IMR-90 (cell line): ENCODE measurements around the gene VAV1. TPM values are rescaled to one million over a fixed set of nuclear protein-coding genes. Genes with fewer than 3 reads are reported as not detected.

ENCODE experiments used
- ATAC-seq: fragments of 200-7000 bp; cut with Tn5 transposase; 2 replicates; pipeline ENCODE4 v1.9.1; 2020; ENCODE audit warnings: low read depth, mild to moderate bottlenecking, moderate library complexity
- BruUV-seq: library from RNA; stranded (reverse); fragments of 400-500 nt; replicated peaks from 2 replicates; lab custom pipeline; 2021; lab: Mats Ljungman, UMichigan
- CTCF ChIA-PET: fragments of 300-600 bp; formaldehyde crosslinking; extraction: SDS; loops from one replicate; lab custom pipeline; 2021; ENCODE audit warnings: antibody characterized with exemption; lab: Yijun Ruan, JAX
- POLR2A ChIA-PET: fragments of 300-600 bp; sonication (Branson Sonifier 250); formaldehyde crosslinking; loops from one replicate; lab custom pipeline; 2022; ENCODE audit warnings: antibody characterized with exemption; ENCODE audit not compliant: unreplicated experiment; lab: Charles Lee
- DNase-seq: peaks from one replicate; pipeline ENCODE4 v3.0.0; 2013
- H2AFZ ChIP-seq: replicated peaks from 2 replicates; pipeline ENCODE3; 2013; ENCODE audit warnings: low read length, mild to moderate bottlenecking; ENCODE audit not compliant: poor library complexity
- H2AK5ac ChIP-seq: 2 replicates; pipeline ENCODE4 v1.6.1; 2013; ENCODE audit warnings: low read depth, low read length, inconsistent platforms
- H2AK9ac ChIP-seq: replicated peaks from 2 replicates; pipeline ENCODE3; 2013; ENCODE audit warnings: mild to moderate bottlenecking, low read depth, low read length, moderate library complexity; ENCODE audit not compliant: poor library complexity
- H2BK120ac ChIP-seq: 2 replicates; pipeline ENCODE4 v1.6.1; 2013; ENCODE audit warnings: low read depth, low read length, inconsistent platforms
- H2BK15ac ChIP-seq: 3 replicates; pipeline ENCODE4 v1.6.1; 2013; ENCODE audit warnings: low read depth, low read length, inconsistent platforms
- H2BK20ac ChIP-seq: 2 replicates; pipeline ENCODE4 v1.6.1; 2013; ENCODE audit warnings: low read depth, mild to moderate bottlenecking, inconsistent platforms, low read length, moderate library complexity
- H2BK5ac ChIP-seq: 2 replicates; pipeline ENCODE4 v1.6.1; 2013; ENCODE audit warnings: mild to moderate bottlenecking, low read depth, low read length, inconsistent platforms; ENCODE audit not compliant: poor library complexity, severe bottlenecking
- H3K14ac ChIP-seq: replicated peaks from 2 replicates; pipeline ENCODE4 v1.6.1; 2013; ENCODE audit warnings: low read depth, low read length, inconsistent platforms
- H3K18ac ChIP-seq: 2 replicates; pipeline ENCODE4 v1.6.1; 2013; ENCODE audit warnings: low read depth, low read length, control low read depth
- H3K23ac ChIP-seq: 2 replicates; pipeline ENCODE4 v1.6.1; 2013; ENCODE audit warnings: low read depth, low read length, inconsistent platforms
- H3K27ac ChIP-seq: 2 replicates; pipeline ENCODE4 v1.5.1; 2013; ENCODE audit warnings: mild to moderate bottlenecking, control low read depth, low read length; ENCODE audit not compliant: insufficient read depth
- H3K27me3 ChIP-seq: 2 replicates; pipeline ENCODE4 v1.6.1; 2013; ENCODE audit warnings: low read length; ENCODE audit not compliant: control insufficient read depth, insufficient read depth
- H3K36me3 ChIP-seq: 2 replicates; pipeline ENCODE4 v1.6.1; 2013; ENCODE audit warnings: low read length, mixed read lengths; ENCODE audit not compliant: control insufficient read depth, insufficient read depth
- H3K4ac ChIP-seq: 2 replicates; pipeline ENCODE4 v1.6.1; 2013; ENCODE audit warnings: low read depth, low read length, inconsistent platforms
- H3K4me1 ChIP-seq: 2 replicates; pipeline ENCODE4 v1.6.1; 2013; ENCODE audit warnings: low read length, mixed read lengths; ENCODE audit not compliant: control insufficient read depth, insufficient read depth
- H3K4me2 ChIP-seq: 2 replicates; pipeline ENCODE4 v1.6.1; 2013; ENCODE audit warnings: low read depth, mild to moderate bottlenecking, control low read depth, low read length, moderate library complexity
- H3K4me3 ChIP-seq: 2 replicates; pipeline ENCODE4 v1.5.1; 2013; ENCODE audit warnings: low read depth, mild to moderate bottlenecking, control low read depth, low read length, moderate library complexity; ENCODE audit not compliant: insufficient read depth
- H3K56ac ChIP-seq: 2 replicates; pipeline ENCODE4 v1.6.1; 2013; ENCODE audit warnings: low read length, inconsistent platforms; ENCODE audit not compliant: insufficient read depth; ENCODE audit errors: extremely low read depth
- H3K79me1 ChIP-seq, 2 experiments: 2 replicates each; pipeline ENCODE4 v1.6.1; 2013; ENCODE audit warnings: low read length in 2 of 2, inconsistent platforms in 1 of 2, low read depth in 1 of 2
- H3K9ac ChIP-seq: 2 replicates; pipeline ENCODE4 v1.6.1; 2013; ENCODE audit warnings: low read depth, low read length, control low read depth
- H3K9me1 ChIP-seq: 2 replicates; pipeline ENCODE4 v1.6.1; 2013; ENCODE audit warnings: low read length, inconsistent platforms; ENCODE audit not compliant: insufficient read depth
- H3K9me3 ChIP-seq: 2 replicates; pipeline ENCODE4 v1.6.1; 2013; ENCODE audit warnings: low read length; ENCODE audit not compliant: control insufficient read depth, insufficient read depth
- H4K20me1 ChIP-seq: 2 replicates; pipeline ENCODE4 v1.6.1; 2013; ENCODE audit warnings: low read length, inconsistent platforms; ENCODE audit not compliant: insufficient read depth
- H4K5ac ChIP-seq: 2 replicates; pipeline ENCODE4 v1.6.1; 2013; ENCODE audit warnings: mild to moderate bottlenecking, low read depth, low read length, control low read depth
- H4K8ac ChIP-seq, 2 experiments: 2 replicates each; pipeline ENCODE4 v1.6.1; 2013; ENCODE audit warnings: low read depth in 2 of 2, low read length in 2 of 2, control low read depth in 1 of 2, inconsistent platforms in 1 of 2
- H4K91ac ChIP-seq: 2 replicates; pipeline ENCODE4 v1.6.1; 2013; ENCODE audit warnings: low read depth, low read length, inconsistent platforms; ENCODE audit not compliant: insufficient read depth
- BHLHE40 ChIP-seq: fragments of 150-350 bp; IDR thresholded peaks from 2 replicates; pipeline ENCODE4 v1.6.1; 2016; ENCODE audit warnings: mild to moderate bottlenecking, low read depth, low read length
- CEBPB ChIP-seq: IDR thresholded peaks from 2 replicates; pipeline ENCODE4 v1.6.1; 2012; ENCODE audit warnings: low read depth, low read length, improper control_type of control experiment
- CHD1 ChIP-seq: IDR thresholded peaks from 2 replicates; pipeline ENCODE4 v1.6.1; 2012; ENCODE audit warnings: low read depth, low read length, improper control_type of control experiment
- CTCF ChIP-seq: conservative IDR thresholded peaks from 2 replicates; pipeline ENCODE4 v1.5.1; 2012; ENCODE audit warnings: mild to moderate bottlenecking, low read depth, low read length, improper control_type of control experiment
- ELK1 ChIP-seq: fragments of 150-350 bp; IDR thresholded peaks from 2 replicates; pipeline ENCODE4 v1.6.1; 2016; ENCODE audit warnings: low read depth, mild to moderate bottlenecking, low read length, moderate library complexity, borderline replicate concordance
- FOS ChIP-seq: fragments of 150-350 bp; IDR thresholded peaks from 2 replicates; pipeline ENCODE4 v1.6.1; 2016; ENCODE audit warnings: low read depth, low read length
- MAFK ChIP-seq: IDR thresholded peaks from 2 replicates; pipeline ENCODE4 v1.6.1; 2012; ENCODE audit warnings: low read depth, low read length, improper control_type of control experiment
- MAZ ChIP-seq: IDR thresholded peaks from 2 replicates; pipeline ENCODE4 v1.6.1; 2012; ENCODE audit warnings: low read depth, mild to moderate bottlenecking, low read length, improper control_type of control experiment, moderate library complexity, borderline replicate concordance
- MXI1 ChIP-seq: IDR thresholded peaks from 2 replicates; pipeline ENCODE4 v1.6.1; 2012; ENCODE audit warnings: low read depth, mild to moderate bottlenecking, low read length, moderate library complexity, borderline replicate concordance
- NFE2L2 ChIP-seq: fragments of 150-350 bp; IDR thresholded peaks from 2 replicates; pipeline ENCODE4 v1.6.1; 2016; ENCODE audit warnings: low read depth, mild to moderate bottlenecking, low read length
- POLR2A ChIP-seq: IDR thresholded peaks from 2 replicates; pipeline ENCODE4 v1.6.1; 2012; ENCODE audit warnings: mild to moderate bottlenecking, low read depth, low read length
- RAD21 ChIP-seq: IDR thresholded peaks from 2 replicates; pipeline ENCODE4 v1.6.1; 2012; ENCODE audit warnings: low read length, improper control_type of control experiment
- RCOR1 ChIP-seq: IDR thresholded peaks from 2 replicates; pipeline ENCODE4 v1.6.1; 2012; ENCODE audit warnings: mild to moderate bottlenecking, low read length, improper control_type of control experiment; ENCODE audit not compliant: insufficient replicate concordance
- RFX5 ChIP-seq: IDR thresholded peaks from 2 replicates; pipeline ENCODE4 v1.8.0; 2012; ENCODE audit warnings: low read depth, mild to moderate bottlenecking, low read length, moderate library complexity
- SMC3 ChIP-seq: fragments of 150-350 bp; IDR thresholded peaks from 2 replicates; pipeline ENCODE4 v1.6.1; 2016; ENCODE audit warnings: low read depth, mild to moderate bottlenecking, antibody characterized with exemption, low read length, moderate library complexity
- USF2 ChIP-seq: fragments of 150-350 bp; IDR thresholded peaks from 2 replicates; pipeline ENCODE4 v1.6.1; 2017; ENCODE audit warnings: mild to moderate bottlenecking, antibody characterized with exemption, low read length, low read depth
- WGBS, 2 experiments: methylation state at CpG; one replicate each; pipeline versions ENCODE4 v1.1.5 to v1.1.7; 2013; ENCODE audit warnings: missing lambda C conversion rate in 2 of 2; ENCODE audit not compliant: insufficient read length in 1 of 2; ENCODE audit errors: extremely low coverage in 2 of 2; 5-methylcytosine and 5-hydroxymethylcytosine counted together
- dilution Hi-C: fragments of 300-500 bp; cut with HindIII; formaldehyde crosslinking; loops from one replicate; pipeline ENCODE4 v1.14.3; 2018; ENCODE audit warnings: low sequenced_read_pairs; ENCODE audit not compliant: unreplicated experiment
- in situ Hi-C: fragments of 300-500 bp; cut with MboI; formaldehyde crosslinking; loops from 3 replicates; pipeline ENCODE4 v1.14.3; 2019; ENCODE audit warnings: low sequenced_read_pairs, inconsistent platforms, mixed read lengths
- intact Hi-C: fragments of 100-400 bp; cut with micrococcal nuclease; formaldehyde crosslinking; loops from 2 replicates; pipeline ENCODE4 v1.10.0; 2022
- polyA plus RNA-seq, 3 experiments: library from polyadenylated mRNA; depleted of rRNA; stranded (reverse); fragments of >200 nt; gene quantifications; 2 replicates each; pipeline ENCODE4 v1.2.3, GENCODE V29; 2012; ENCODE audit warnings: low replicate concordance in 1 of 3
- total RNA-seq: library from RNA; depleted of rRNA; stranded (reverse); fragments of >200 nt; gene quantifications from 2 replicates; pipeline ENCODE4 v1.2.3, GENCODE V29; 2012

VAV1 gene
- total and polyA plus RNA-seq, 2 of the 4 experiments (the other 2 are of a cell fraction) = not detected

GRCh38 chr19:6886277-6886897, 113.9 kb downstream of the VAV1 start:
- H3K79me1 ChIP-seq = no peaks in the 10 kb centered on the region
- H3K4ac ChIP-seq = no peak overlapping the region
- no peak overlapping the region for H3K23ac ChIP-seq
- WGBS, 2 experiments = no CpG with 5 or more reads among the region's 7 CpGs
- in situ Hi-C loops (no loop called here), dilution Hi-C loops (no loop called here), intact Hi-C loops (no loop called here)
- H3K4me1 ChIP-seq = no peaks in the 10 kb centered on the region
- H4K5ac ChIP-seq = no peak overlapping the region
- peaks cover 12% of the 10 kb centered on the region; the same call in 1 of the 2 replicates for H3K9me3 ChIP-seq
- H3K4me2 ChIP-seq = no peak overlapping the region
- no peak overlapping the region for H3K14ac ChIP-seq
- no peaks in the 10 kb centered on the region for H3K27me3 ChIP-seq
- no peak overlapping the region for H3K56ac ChIP-seq
- DNase-seq (no peak), ATAC-seq (no peak)
- BruUV-seq = no TSS peak
- H2BK15ac ChIP-seq = no peak overlapping the region
- no peak overlapping the region for H2AFZ ChIP-seq
- no peaks in the 10 kb centered on the region for H4K20me1 ChIP-seq
- TF ChIP-seq MAFK (no peak), RCOR1 (no peak), USF2 (no peak), BHLHE40 (no peak), RAD21 (no peak), MAZ (no peak), NFE2L2 (no peak), RFX5 (no peak), ELK1 (no peak), MXI1 (no peak), CEBPB (no peak), FOS (no peak), POLR2A (no peak), CHD1 (no peak), CTCF (no peak), SMC3 (no peak)
- H3K18ac ChIP-seq = no peak overlapping the region
- H4K8ac ChIP-seq = no peak overlapping the region
- no peak overlapping the region for H2AK5ac ChIP-seq
- CTCF ChIA-PET = no interaction called here
- H3K4me3 ChIP-seq = no peak overlapping the region
- H4K91ac ChIP-seq = no peak overlapping the region
- H2BK120ac ChIP-seq = no peak overlapping the region
- no peaks in the 10 kb centered on the region for H3K36me3 ChIP-seq
- H2BK20ac ChIP-seq = no peak overlapping the region
- H2AK9ac ChIP-seq = no peak overlapping the region
- no peak overlapping the region for H2BK5ac ChIP-seq
- H3K9ac ChIP-seq = no peak overlapping the region
- no peaks in the 10 kb centered on the region for H3K9me1 ChIP-seq
- no peak overlapping the region for H3K27ac ChIP-seq
- POLR2A ChIA-PET = no interaction called here
